ENCODE results near the gene SEMG2. TPM values are rescaled to one million over a fixed set of nuclear protein-coding genes. Genes with fewer than 3 reads are reported as not detected.

Gene SEMG2
- total RNA-seq, 4 donors from 2014 or later, result not detected

- Histone ChIP-seq H3K27ac (no peak overlapping the region), H3K36me3 (no peaks in the 10 kb centered on the region), H3K9me3 (no peaks in the 10 kb centered on the region), H3K4me1 (no peaks in the 10 kb centered on the region), H3K27me3 (no peaks in the 10 kb centered on the region), H3K4me3 (no peak overlapping the region)
- WGBS, 2 donors (ENCODE audit: low coverage in 1 of 2), result 88 to 100% methylated on average over 1 to 3 of the region's 3 CpGs
- TF ChIP-seq POLR2A (IDR thresholded peaks at IDR 0.05) (no peak), POLR2AphosphoS5 (IDR thresholded peaks at IDR 0.05) (no peak), CTCF (IDR thresholded peaks at IDR 0.05) (no peak), EP300 (IDR thresholded peaks at IDR 0.05; ENCODE audit: low read depth) (no peak)
- no peak for DNase-seq
- intact Hi-C loops (cut with DNase I; ENCODE audit: low total_unique reads), result no loop called here
- in situ Hi-C loops (cut with MboI; ENCODE audit: low pct_ligation_motif_present in 1 of 4, low pct_unique_long_range_greater_than_20kb in 1 of 4, low sequenced_read_pairs in 3 of 4), result no loop called here
Observed at GRCh38 chr20:45189067-45189609, 32.0 kb upstream of the SEMG2 start.

- H3K9me3 ChIP-seq, result no peaks in the 10 kb centered on the region
- intact Hi-C loops (cut with DNase I; ENCODE audit: low total_unique reads), result no loop called here
- 69 to 78% methylated on average over 3 of the region's 3 CpGs for WGBS, 2 donors (ENCODE audit: low coverage in 1 of 2)
- TF ChIP-seq EP300 (IDR thresholded peaks at IDR 0.05; ENCODE audit: low read depth) (no peak), POLR2A (IDR thresholded peaks at IDR 0.05) (no peak), POLR2AphosphoS5 (IDR thresholded peaks at IDR 0.05) (no peak), CTCF (IDR thresholded peaks at IDR 0.05) (no peak)
- no peak overlapping the region for H3K27ac ChIP-seq
- no peaks in the 10 kb centered on the region for H3K27me3 ChIP-seq
- in situ Hi-C loops (cut with MboI; ENCODE audit: low pct_ligation_motif_present in 1 of 4, low pct_unique_long_range_greater_than_20kb in 1 of 4, low sequenced_read_pairs in 3 of 4), result no loop called here
- no peaks in the 10 kb centered on the region for H3K4me1 ChIP-seq
- no peak for DNase-seq
- no peaks in the 10 kb centered on the region for H3K36me3 ChIP-seq
- H3K4me3 ChIP-seq, result no peak overlapping the region
Observed at GRCh38 chr20:45189861-45190260, 31.3 kb upstream of the SEMG2 start.

DNA sequence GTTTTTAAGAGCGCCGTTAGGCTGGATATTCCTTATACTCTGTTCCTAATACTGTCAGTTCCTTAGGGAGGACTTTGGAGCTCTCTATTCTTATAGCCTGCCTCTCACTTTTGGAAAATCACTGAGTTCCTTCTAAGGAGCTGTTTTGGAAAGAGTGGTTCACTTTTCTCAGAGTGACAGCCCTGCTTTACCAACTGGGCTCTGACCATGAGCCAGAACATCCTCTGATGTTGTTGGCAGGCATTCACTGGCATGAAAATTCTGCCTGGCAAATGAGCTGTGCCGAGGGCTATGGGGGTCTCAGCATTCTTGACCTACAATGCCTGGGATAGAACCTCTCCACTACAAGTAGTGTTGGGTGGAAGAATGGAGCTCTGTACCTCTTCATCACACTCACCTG lies 29.2 kb upstream of the SEMG2 start:
- Histone ChIP-seq H3K27ac (no peak overlapping the region), H3K4me3 (no peak overlapping the region), H3K4me1 (no peaks in the 10 kb centered on the region), H3K9me3 (no peaks in the 10 kb centered on the region), H3K36me3 (no peaks in the 10 kb centered on the region), H3K27me3 (no peaks in the 10 kb centered on the region)
- in situ Hi-C loops (cut with MboI; ENCODE audit: low pct_ligation_motif_present in 1 of 4, low pct_unique_long_range_greater_than_20kb in 1 of 4, low sequenced_read_pairs in 3 of 4), result no loop called here
- intact Hi-C loops (cut with DNase I; ENCODE audit: low total_unique reads), result no loop called here
- TF ChIP-seq CTCF (IDR thresholded peaks at IDR 0.05) (no peak), POLR2AphosphoS5 (IDR thresholded peaks at IDR 0.05) (no peak), EP300 (IDR thresholded peaks at IDR 0.05; ENCODE audit: low read depth) (no peak), POLR2A (IDR thresholded peaks at IDR 0.05) (no peak)
- no peak for DNase-seq
- 100% methylated on average over 2 to 3 of the region's 3 CpGs for WGBS, 2 donors (ENCODE audit: low coverage in 1 of 2)

DNA sequence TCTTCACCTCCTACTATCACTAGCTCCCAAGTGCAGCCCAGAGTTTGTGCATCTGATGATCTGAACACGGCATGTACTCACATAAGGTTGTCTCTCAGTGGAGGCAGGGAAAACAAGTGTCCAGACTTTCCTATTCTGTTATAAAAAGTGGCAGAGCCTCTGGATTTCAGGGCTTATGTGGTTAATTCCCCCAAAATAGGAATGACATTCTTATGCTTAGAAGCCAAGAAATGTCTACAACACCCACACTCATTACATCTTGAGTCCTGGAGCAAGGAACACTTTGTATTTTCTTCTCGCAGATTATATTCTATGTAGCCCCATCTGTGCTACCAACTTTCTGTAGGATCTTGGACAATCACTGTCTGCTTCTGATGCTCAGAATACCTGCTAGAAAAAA lies 27.8 kb upstream of the SEMG2 start:
- intact Hi-C loops (cut with DNase I; ENCODE audit: low total_unique reads), result no loop called here
- no peaks in the 10 kb centered on the region for H3K4me1 ChIP-seq
- TF ChIP-seq POLR2A (IDR thresholded peaks at IDR 0.05), result no peak
- TF ChIP-seq POLR2AphosphoS5 (IDR thresholded peaks at IDR 0.05), result no peak
- no peak for TF ChIP-seq CTCF (IDR thresholded peaks at IDR 0.05)
- no peak for TF ChIP-seq EP300 (IDR thresholded peaks at IDR 0.05; ENCODE audit: low read depth)
- in situ Hi-C loops (cut with MboI; ENCODE audit: low pct_ligation_motif_present in 1 of 4, low pct_unique_long_range_greater_than_20kb in 1 of 4, low sequenced_read_pairs in 3 of 4), result no loop called here
- no peaks in the 10 kb centered on the region for H3K27me3 ChIP-seq
- H3K36me3 ChIP-seq, result no peaks in the 10 kb centered on the region
- H3K4me3 ChIP-seq, result no peak overlapping the region
- WGBS, 2 donors (ENCODE audit: low coverage in 1 of 2), result 92 to 96% methylated on average over 2 of the region's 2 CpGs
- DNase-seq, result no peak
- H3K9me3 ChIP-seq, result no peaks in the 10 kb centered on the region
- H3K27ac ChIP-seq, result no peak overlapping the region
